Vagina (tissue), 2 donors: ENCODE results near the gene GALNT16.

ENCODE experiments used
- CTCF ChIP-seq, 3 experiments: fragments of 450-650 bp in 2 of 3; fragments of 200-600 bp in 1 of 3; sonication (generic) in 1 of 3; IDR thresholded peaks; one replicate each; pipeline ENCODE4 v1.5.1; 2017 to 2019; ENCODE audit warnings: antibody characterized with exemption in 3 of 3, mild to moderate bottlenecking in 2 of 3, moderate library complexity in 2 of 3
- POLR2A ChIP-seq, 2 donors: fragments of 450-650 bp; IDR thresholded peaks; one replicate each; pipeline ENCODE4 v1.6.1; 2017; ENCODE audit warnings: antibody characterized with exemption in 2 of 2, mild to moderate bottlenecking in 2 of 2, moderate library complexity in 2 of 2
- POLR2AphosphoS5 ChIP-seq, 2 donors: sonication (generic); formaldehyde crosslinking; IDR thresholded peaks; one replicate each; pipeline ENCODE4 v1.9.0; 2017; ENCODE audit warnings: antibody characterized with exemption in 2 of 2, mild to moderate bottlenecking in 2 of 2, low read depth in 1 of 2; ENCODE audit not compliant: insufficient read depth in 1 of 2

- TF ChIP-seq CTCF (IDR thresholded peaks at IDR 0.05) (no peak), POLR2A (IDR thresholded peaks at IDR 0.05) (no peak), POLR2AphosphoS5 (IDR thresholded peaks at IDR 0.05; ENCODE audit: insufficient read depth in 1 of 2, low read depth in 1 of 2) (no peak)
Observed at GRCh38 chr14:69291891-69292561, 32.1 kb downstream of the GALNT16 start.
